GM21529 (cell line): ENCODE data around the gene ENTREP3.
A peak's percentile ranks its signal among the peaks of the same experiment; 100 is the strongest.
"Not testable (repeated sequence)": the region's sequence is repeated elsewhere in the genome, so short reads cannot be mapped to it uniquely, and the experiment has no call there.

Experiments used
- ATAC-seq: cut with Tn5 transposase; IDR thresholded peaks from one replicate; pipeline ENCODE4 v1.9.1; 2021; ENCODE audit not compliant: unreplicated experiment

ENTREP3 gene

GRCh38 chr1:155251566-155251965 lies 3.7 kb downstream of the ENTREP3 start:
- no peak for ATAC-seq

- peak; percentile 87 for ATAC-seq
Observed at GRCh38 chr1:155250633-155251449, 4.4 kb downstream of the ENTREP3 start.

GRCh38 chr1:155250246-155250632 lies 5.0 kb downstream of the ENTREP3 start:
- peak; percentile 13 for ATAC-seq

- no peak for ATAC-seq
Observed at GRCh38 chr1:155247667-155248553, 7.4 kb downstream of the ENTREP3 start.

GRCh38 chr1:155246796-155247195 lies 8.5 kb downstream of the ENTREP3 start:
- ATAC-seq, result not testable (repeated sequence)

DNA sequence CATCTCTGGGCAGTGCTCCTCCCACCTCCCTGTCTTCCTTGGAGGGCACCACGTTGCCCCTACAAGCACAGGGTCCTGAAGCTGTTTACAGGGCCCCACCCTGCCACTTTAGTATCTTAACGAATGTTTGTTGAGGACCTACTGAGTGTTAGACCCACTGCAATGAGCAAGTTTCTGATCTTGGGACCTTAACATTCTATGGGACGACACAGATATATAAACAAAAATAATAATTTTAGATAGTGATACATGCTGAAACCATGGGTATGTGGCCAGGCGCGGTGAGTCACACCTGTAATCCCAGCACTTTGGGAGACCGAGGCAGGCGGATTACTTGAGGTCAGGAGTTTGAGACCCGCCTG lies 10.1 kb downstream of the ENTREP3 start:
- peak; percentile 4 for ATAC-seq

DNA sequence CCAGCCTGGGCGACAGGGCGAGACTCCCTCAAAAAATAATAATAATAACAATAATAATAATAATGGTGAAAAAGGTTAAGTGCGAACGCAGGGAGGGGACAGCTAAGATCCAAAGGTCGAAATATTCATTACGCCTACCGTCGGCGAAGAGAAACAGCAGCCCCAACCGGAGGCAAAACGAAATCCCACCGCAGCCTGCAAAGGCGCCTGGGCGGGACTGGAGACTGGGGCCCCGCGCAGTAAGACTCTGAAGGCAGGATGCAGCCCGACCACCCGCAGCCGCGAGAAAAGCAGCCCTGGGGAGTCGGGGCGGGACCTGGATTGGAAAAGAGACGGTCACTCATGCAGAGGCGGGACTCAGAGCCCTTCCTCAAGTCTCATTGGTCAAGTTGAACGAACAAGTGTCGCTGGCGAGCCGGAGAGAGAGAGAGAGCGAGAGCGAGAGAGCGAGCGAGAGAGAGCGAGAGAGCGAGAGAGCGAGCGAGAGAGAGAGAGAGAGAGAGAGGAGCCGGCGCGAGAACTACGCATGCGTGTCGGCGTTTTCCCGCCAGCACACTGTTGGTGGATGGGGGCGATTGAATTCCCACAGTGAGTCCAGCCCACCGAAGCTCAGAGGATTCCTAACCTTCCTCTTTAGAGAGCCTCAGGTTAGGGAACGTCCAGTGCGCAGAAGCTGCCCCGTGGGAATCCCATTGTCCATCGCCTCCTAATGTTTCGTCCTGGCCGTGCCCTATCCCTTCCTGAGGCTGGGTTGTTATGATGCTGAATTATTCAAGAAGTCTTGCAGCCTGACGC lies 10.7 kb downstream of the ENTREP3 start:
- ATAC-seq, result peak; percentile 84

- no peak for ATAC-seq
Observed at GRCh38 chr1:155242805-155243358, 12.4 kb downstream of the ENTREP3 start.

GRCh38 chr1:155241841-155242264 lies 13.4 kb downstream of the ENTREP3 start:
- ATAC-seq, result no peak

GRCh38 chr1:155241069-155241679 lies 14.1 kb downstream of the ENTREP3 start:
- no peak for ATAC-seq

GRCh38 chr1:155236451-155236850 lies 18.8 kb downstream of the ENTREP3 start:
- ATAC-seq, result no peak

- not testable (repeated sequence) for ATAC-seq
Observed at GRCh38 chr1:155235375-155235774, 19.9 kb downstream of the ENTREP3 start.

DNA sequence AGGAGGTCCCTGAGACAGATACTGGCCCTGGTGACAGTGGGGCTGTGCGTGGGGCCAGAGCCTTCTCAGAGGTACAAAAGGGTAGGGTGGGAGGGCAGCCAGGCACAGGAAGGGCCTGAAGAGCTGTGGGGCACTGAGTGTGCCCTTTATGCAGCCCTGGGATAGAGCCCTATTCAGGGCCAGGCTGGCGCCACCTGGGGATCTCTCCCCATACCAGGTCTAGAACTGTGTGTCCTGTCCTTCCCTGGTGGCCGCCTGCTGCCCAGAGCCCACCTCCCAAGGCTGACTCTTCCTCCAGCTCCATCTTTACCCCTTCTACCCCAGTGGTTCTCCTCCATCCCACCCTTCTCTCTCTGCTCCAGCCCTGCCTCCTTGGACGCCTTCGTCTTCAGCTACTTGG lies 21.8 kb downstream of the ENTREP3 start:
- ATAC-seq, result not testable (repeated sequence)

- not testable (repeated sequence) for ATAC-seq
Observed at GRCh38 chr1:155232001-155232978, 23.0 kb downstream of the ENTREP3 start.

DNA sequence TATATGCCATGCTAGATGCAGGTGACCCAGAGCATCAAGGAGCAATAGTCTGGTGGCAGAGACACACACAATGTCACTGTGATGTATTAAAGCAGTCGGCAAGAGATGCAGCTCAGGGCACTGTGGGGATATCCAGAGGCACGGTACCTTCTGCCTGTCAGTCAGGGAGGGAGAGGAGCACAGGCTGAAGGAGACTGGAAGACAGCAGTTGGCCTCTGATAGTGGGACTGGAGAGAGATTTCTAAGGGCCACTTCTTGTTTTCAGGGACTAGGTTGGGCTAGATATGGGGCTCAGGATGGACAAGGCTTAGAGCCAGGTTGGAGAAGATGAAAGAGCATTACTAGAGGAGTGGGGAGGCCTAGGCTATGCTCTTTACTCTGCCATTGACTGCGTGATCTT lies 24.0 kb downstream of the ENTREP3 start:
- ATAC-seq, result not testable (repeated sequence)

- ATAC-seq, result no peak
Observed at GRCh38 chr1:155228096-155228427, 27.2 kb downstream of the ENTREP3 start.

GRCh38 chr1:155227261-155228095 lies 27.8 kb downstream of the ENTREP3 start:
- peak; percentile 84 for ATAC-seq

DNA sequence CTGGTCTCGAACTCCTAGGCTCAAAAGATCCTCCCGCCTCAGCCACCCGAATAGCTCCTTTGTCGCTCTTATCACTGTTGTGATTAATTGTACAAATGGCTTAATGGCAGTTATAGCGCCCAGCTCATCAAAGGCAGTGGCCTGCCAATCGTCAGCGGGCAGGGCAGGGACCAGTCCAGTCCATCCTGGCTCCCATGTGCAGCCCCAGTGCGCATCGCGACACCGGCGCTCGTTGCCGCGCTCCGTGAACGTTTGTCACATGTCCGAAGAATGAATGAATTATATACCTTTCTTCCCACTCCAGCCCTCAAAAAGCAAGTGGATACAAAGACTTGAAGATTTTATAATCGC lies 28.4 kb downstream of the ENTREP3 start:
- peak; percentile 27 for ATAC-seq
